Fibroblast of skin of right biceps (primary cell): Measurements from ENCODE around the gene MAP2K6.
A peak's percentile ranks its signal among the peaks of the same experiment; 100 is the strongest.

Experiments used
- DNase-seq: peaks from one replicate; pipeline ENCODE4 v3.0.0-alpha.2; 2013

The MAP2K6 gene

GRCh38 chr17:69588316-69588715 is 173.8 kb downstream of the MAP2K6 start:
- DNase-seq, result no peak

GRCh38 chr17:69588827-69589239 is 174.3 kb downstream of the MAP2K6 start:
- DNase-seq, result no peak

GRCh38 chr17:69590671-69591070 is 176.2 kb downstream of the MAP2K6 start:
- DNase-seq, result no peak

- peak; percentile 73 for DNase-seq
Measured at GRCh38 chr17:69592692-69593350, 178.3 kb downstream of the MAP2K6 start.

- DNase-seq, result no peak
Measured at GRCh38 chr17:69593351-69593715, 178.8 kb downstream of the MAP2K6 start.

GRCh38 chr17:69593716-69594115 is 179.2 kb downstream of the MAP2K6 start:
- peak; percentile 24 for DNase-seq

GRCh38 chr17:69594641-69595040 is 180.1 kb downstream of the MAP2K6 start:
- no peak for DNase-seq

- DNase-seq, result no peak
Measured at GRCh38 chr17:69596141-69596540, 181.6 kb downstream of the MAP2K6 start.

GRCh38 chr17:69597898-69598692 is 183.6 kb downstream of the MAP2K6 start:
- DNase-seq, result peak; percentile 49

GRCh38 chr17:69602972-69603371 is 188.5 kb downstream of the MAP2K6 start:
- DNase-seq, result peak; percentile 17
